Central memory CD8-positive, alpha-beta T cell (primary cell): ENCODE data around the gene MAX.

Experiments used
- ATAC-seq: fragments of 150-1000 bp; cut with Tn5 transposase; replicated peaks from 2 replicates; pipeline ENCODE4 v1.10.0; 2022; ENCODE audit warnings: mild to moderate bottlenecking, moderate FRiP score, moderate number of reproducible peaks; ENCODE audit not compliant: poor library complexity, severe bottlenecking; ENCODE audit errors: extremely low read depth
- DNase-seq, 2 donors: peaks; one replicate each; pipeline ENCODE4 v3.0.0; 2021; ENCODE audit warnings: low spot score in 2 of 2
- H3K27ac Mint-ChIP-seq: one replicate; pipeline ENCODE4 v1.8.0; 2022; ENCODE audit warnings: low read depth, mild to moderate bottlenecking, moderate library complexity, mixed read lengths
- H3K27me3 Mint-ChIP-seq: one replicate; pipeline ENCODE4 v1.8.0; 2022; ENCODE audit warnings: mixed read lengths
- H3K36me3 Mint-ChIP-seq: one replicate; pipeline ENCODE4 v1.8.0; 2022; ENCODE audit warnings: mild to moderate bottlenecking, moderate library complexity, mixed read lengths; ENCODE audit not compliant: insufficient read depth
- H3K4me1 Mint-ChIP-seq: one replicate; pipeline ENCODE4 v1.8.0; 2022; ENCODE audit warnings: mixed read lengths
- H3K4me3 Mint-ChIP-seq: one replicate; pipeline ENCODE4 v1.8.0; 2022; ENCODE audit warnings: mild to moderate bottlenecking, moderate library complexity, mixed read lengths
- H3K9me3 Mint-ChIP-seq: one replicate; pipeline ENCODE4 v1.8.0; 2022; ENCODE audit warnings: mixed read lengths

MAX gene

GRCh38 chr14:65057695-65058094, 44.6 kb downstream of the MAX start:
- peaks cover 3% of the 10 kb centered on the region for H3K4me1 Mint-ChIP-seq
- H3K27me3 Mint-ChIP-seq: no peaks in the 10 kb centered on the region
- peak overlapping the region; percentile 41 for H3K27ac Mint-ChIP-seq
- ATAC-seq: no peak
- no peak for DNase-seq
- H3K9me3 Mint-ChIP-seq: no peaks in the 10 kb centered on the region
- no peak overlapping the region for H3K4me3 Mint-ChIP-seq
- peaks cover 21% of the 10 kb centered on the region for H3K36me3 Mint-ChIP-seq

GRCh38 chr14:65054471-65055085, 47.7 kb downstream of the MAX start:
- Mint-ChIP-seq H3K4me1 (peaks cover 5% of the 10 kb centered on the region), H3K27me3 (no peaks in the 10 kb centered on the region), H3K9me3 (no peaks in the 10 kb centered on the region), H3K27ac (no peak overlapping the region), H3K4me3 (no peak overlapping the region), H3K36me3 (peaks cover 8% of the 10 kb centered on the region)
- ATAC-seq (no peak), DNase-seq (no peak)

- H3K27me3 Mint-ChIP-seq: no peaks in the 10 kb centered on the region
- H3K4me3 Mint-ChIP-seq: no peak overlapping the region
- no peak for DNase-seq
- no peaks in the 10 kb centered on the region for H3K9me3 Mint-ChIP-seq
- ATAC-seq: no peak
- no peak overlapping the region for H3K27ac Mint-ChIP-seq
- H3K4me1 Mint-ChIP-seq: peaks cover 5% of the 10 kb centered on the region
- H3K36me3 Mint-ChIP-seq: peaks cover 8% of the 10 kb centered on the region
Measured at GRCh38 chr14:65053466-65053865, 48.9 kb downstream of the MAX start.

DNA sequence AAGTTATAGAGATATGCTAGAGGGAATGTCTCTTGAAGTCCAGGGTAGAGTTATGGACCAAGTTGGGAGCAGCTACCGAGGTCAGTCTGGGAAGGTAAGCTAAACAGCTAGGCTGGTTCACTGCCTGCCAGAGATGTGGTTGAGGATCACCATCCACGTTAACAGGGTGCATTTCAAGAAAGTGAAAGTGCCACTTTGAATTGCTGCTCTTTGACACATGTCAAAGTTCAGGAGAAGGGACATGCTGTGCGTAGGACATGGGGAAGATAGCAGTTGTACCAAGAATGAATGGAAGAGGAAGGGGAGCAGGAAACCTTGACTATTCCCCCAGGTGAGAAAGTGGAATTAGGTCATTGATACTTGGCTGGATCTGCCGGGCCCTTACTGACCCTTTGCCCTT, 49.5 kb downstream of the MAX start:
- no peak for DNase-seq
- ATAC-seq: no peak
- H3K4me1 Mint-ChIP-seq: peaks cover 7% of the 10 kb centered on the region
- no peaks in the 10 kb centered on the region for H3K9me3 Mint-ChIP-seq
- no peak overlapping the region for H3K4me3 Mint-ChIP-seq
- H3K36me3 Mint-ChIP-seq: peaks cover 8% of the 10 kb centered on the region
- no peak overlapping the region for H3K27ac Mint-ChIP-seq
- no peaks in the 10 kb centered on the region for H3K27me3 Mint-ChIP-seq

DNA sequence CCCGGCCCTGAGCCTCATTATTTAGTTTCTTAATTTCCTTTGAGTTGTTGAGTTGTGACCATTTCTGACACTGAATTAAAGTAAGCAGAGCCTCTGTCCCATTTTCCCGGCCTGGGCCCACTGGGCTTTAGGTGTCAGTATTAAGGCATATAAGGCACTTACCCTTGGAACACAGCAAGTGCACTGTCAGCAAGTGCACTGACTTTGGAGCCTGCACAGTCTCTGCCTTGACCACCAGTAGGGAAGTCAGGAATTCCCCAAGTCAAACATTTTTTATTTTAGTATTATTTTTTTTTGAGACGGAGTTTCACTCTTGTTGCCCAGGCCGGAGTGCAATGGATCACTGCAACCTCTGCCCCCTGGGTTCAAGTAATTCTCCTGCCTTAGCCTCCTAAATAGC, 56.6 kb downstream of the MAX start:
- peaks cover 11% of the 10 kb centered on the region for H3K36me3 Mint-ChIP-seq

DNA sequence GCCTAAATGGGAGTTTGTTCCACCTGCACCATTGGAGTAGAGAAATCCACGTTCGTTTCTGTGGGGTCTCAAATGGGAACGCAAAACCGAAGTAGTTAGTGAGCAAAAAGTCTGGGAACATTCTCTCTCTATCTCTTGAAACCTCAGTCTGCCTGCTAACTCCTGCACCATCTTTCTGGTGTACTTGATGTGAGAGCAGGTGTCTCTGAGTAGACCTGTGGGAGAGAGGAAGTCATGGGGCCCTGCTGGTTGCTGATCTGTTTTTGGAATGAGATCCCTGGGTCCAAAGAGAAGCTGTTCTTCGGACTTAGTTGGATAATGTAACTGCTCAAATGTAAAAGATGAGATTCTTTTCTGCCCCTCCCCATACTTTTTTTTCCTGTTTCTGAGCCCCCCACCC, 57.3 kb downstream of the MAX start:
- H3K36me3 Mint-ChIP-seq: peaks cover 13% of the 10 kb centered on the region
- H3K9me3 Mint-ChIP-seq: no peaks in the 10 kb centered on the region
- peaks cover 9% of the 10 kb centered on the region for H3K4me1 Mint-ChIP-seq
- DNase-seq (no peak), ATAC-seq (no peak)
- H3K27ac Mint-ChIP-seq: no peak overlapping the region
- H3K4me3 Mint-ChIP-seq: no peak overlapping the region
- no peaks in the 10 kb centered on the region for H3K27me3 Mint-ChIP-seq

More for the DNA sequence above, 56.6 kb downstream of the MAX start:
- H3K9me3 Mint-ChIP-seq: no peaks in the 10 kb centered on the region
- ATAC-seq (no peak), DNase-seq (no peak)
- peaks cover 9% of the 10 kb centered on the region for H3K4me1 Mint-ChIP-seq
- no peak overlapping the region for H3K4me3 Mint-ChIP-seq
- H3K27ac Mint-ChIP-seq: no peak overlapping the region
- no peaks in the 10 kb centered on the region for H3K27me3 Mint-ChIP-seq

DNA sequence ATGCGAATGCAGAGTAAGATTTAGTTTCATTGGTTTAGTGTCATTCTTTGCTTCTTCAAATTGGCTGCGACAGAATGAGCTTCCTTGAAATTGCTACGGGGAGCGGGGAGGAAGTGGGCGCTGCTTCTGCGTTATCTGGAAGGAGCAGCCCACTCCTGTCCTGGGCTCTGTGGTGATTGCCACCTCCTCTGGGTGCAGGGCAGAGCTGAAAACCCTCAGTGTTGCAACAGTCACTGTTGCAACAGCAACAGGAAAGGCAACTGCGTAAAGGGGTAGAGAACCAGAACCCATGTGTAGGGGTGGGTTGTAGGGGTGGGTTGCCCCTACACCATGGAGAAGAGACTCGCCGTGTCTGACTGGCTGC, 57.7 kb downstream of the MAX start:
- H3K9me3 Mint-ChIP-seq: no peaks in the 10 kb centered on the region
- peaks cover 13% of the 10 kb centered on the region for H3K36me3 Mint-ChIP-seq
- H3K4me1 Mint-ChIP-seq: peaks cover 9% of the 10 kb centered on the region
- DNase-seq (no peak), ATAC-seq (no peak)
- H3K4me3 Mint-ChIP-seq: no peak overlapping the region
- no peak overlapping the region for H3K27ac Mint-ChIP-seq
- no peaks in the 10 kb centered on the region for H3K27me3 Mint-ChIP-seq

DNA sequence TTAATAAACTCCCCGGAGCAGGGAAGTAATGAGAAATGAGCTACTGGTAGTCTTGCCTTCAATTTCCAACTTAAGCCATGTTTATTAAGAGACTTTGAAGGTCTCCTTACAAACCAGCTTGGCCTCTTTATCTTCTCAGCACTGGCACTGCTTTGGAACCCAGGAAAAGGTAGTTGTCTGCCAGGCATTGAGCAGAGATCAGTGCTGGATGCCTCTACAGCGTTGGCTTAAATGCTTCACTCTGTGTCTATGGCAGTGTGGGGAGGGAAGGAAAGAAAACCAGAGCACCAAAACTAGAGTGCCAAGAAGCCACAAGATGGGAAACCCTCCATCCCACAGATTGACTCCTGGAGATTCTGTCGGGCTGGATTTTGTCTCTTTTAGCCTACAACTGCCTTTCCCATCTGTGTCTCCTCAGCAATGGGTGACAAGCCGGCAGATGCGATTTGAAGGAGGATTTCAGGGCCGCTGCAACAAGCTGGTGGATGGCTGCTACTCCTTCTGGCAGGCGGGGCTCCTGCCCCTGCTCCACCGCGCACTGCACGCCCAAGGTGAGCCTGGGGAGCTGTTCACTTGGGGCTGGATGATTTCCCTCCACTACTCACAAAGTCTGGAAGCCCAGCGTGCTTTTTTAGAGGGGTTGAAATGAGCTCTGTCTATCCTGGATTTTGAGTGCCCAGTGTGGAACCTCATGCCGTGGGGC, 58.3 kb downstream of the MAX start:
- DNase-seq (no peak), ATAC-seq (no peak)
- H3K36me3 Mint-ChIP-seq: peaks cover 13% of the 10 kb centered on the region
- H3K27ac Mint-ChIP-seq: no peak overlapping the region
- H3K27me3 Mint-ChIP-seq: no peaks in the 10 kb centered on the region
- no peak overlapping the region for H3K4me3 Mint-ChIP-seq
- no peaks in the 10 kb centered on the region for H3K9me3 Mint-ChIP-seq
- peaks cover 9% of the 10 kb centered on the region for H3K4me1 Mint-ChIP-seq

DNA sequence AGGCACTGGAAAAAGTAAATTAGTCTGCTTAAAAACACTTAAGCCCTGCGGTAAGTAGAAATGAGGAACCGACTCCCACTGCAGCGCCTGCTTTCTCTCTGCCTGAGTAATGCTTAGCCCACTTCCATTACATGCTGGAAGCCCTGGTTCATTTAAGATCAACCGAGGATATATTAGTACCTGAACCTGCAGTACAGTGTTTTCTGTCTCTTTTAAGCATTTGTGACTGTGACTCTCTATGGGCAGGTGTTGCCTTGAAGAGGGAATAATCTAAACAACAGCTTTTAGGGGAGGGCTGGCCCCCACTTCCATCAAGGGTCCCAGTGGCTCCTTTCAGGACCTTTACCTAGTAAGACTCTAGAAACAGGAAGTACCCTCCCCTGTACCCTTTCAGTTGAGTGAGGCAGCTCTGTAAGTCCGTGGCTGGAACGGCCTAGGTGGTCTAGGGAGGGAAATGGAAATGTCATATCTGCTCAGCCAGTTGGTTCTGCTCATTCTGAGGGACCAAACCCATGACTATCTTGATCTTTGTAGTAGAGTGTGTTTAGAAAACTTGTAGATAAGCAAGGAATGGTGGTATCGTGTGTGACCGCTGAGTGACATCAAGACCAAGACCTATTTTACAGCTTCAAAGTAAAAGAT, 59.5 kb downstream of the MAX start:
- H3K27me3 Mint-ChIP-seq: no peaks in the 10 kb centered on the region
- no peak overlapping the region for H3K27ac Mint-ChIP-seq
- H3K36me3 Mint-ChIP-seq: peaks cover 13% of the 10 kb centered on the region
- no peak for ATAC-seq
- H3K9me3 Mint-ChIP-seq: no peaks in the 10 kb centered on the region
- H3K4me1 Mint-ChIP-seq: peaks cover 8% of the 10 kb centered on the region
- H3K4me3 Mint-ChIP-seq: no peak overlapping the region
- DNase-seq: no peak

DNA sequence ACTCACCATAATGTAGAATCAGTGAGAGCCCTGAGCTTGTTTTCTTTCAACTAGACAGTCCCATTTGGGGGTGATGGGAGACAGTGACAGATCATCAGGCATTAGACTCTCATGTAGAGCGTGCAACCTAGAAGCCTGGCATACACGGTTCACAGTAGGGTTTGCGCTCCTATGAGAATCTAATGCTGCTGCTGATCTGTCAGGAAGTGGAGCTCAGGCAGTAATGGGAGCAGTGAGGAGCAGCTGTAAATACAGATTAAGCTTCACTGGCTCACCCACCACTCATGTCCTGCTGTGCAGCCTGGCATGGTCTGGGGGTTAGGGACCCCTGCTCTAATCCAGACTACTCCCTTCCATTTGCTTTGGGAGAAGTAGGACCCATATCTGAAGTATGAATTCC, 60.0 kb downstream of the MAX start:
- H3K4me1 Mint-ChIP-seq: peaks cover 2% of the 10 kb centered on the region
- H3K27ac Mint-ChIP-seq: no peak overlapping the region
- H3K9me3 Mint-ChIP-seq: no peaks in the 10 kb centered on the region
- H3K27me3 Mint-ChIP-seq: no peaks in the 10 kb centered on the region
- DNase-seq (no peak), ATAC-seq (no peak)
- H3K36me3 Mint-ChIP-seq: peaks cover 13% of the 10 kb centered on the region
- no peak overlapping the region for H3K4me3 Mint-ChIP-seq

DNA sequence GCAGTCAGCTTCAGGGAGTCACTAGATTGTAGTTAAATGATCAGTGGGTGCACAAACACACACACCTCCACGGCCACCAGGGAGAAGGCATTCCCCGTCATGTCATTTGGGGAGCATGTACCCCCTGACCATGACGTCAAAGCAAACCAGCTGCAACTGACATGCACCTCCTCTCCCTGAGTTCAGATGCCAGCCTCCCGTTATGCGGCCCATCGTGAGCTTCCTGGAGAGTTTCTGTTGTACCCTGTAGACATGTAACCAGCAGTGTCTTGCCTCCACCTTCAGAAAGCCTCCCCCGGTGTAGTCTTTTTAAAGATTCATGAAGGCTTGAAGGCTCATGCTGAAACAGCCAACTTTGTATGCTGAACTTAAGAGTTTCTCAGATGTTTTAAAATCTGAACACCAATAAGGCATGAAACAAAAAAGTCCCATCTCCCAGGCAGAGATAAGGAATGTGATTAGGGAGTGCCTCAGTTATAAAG, 60.8 kb downstream of the MAX start:
- Mint-ChIP-seq H3K27me3 (no peaks in the 10 kb centered on the region), H3K9me3 (no peaks in the 10 kb centered on the region), H3K4me1 (no peaks in the 10 kb centered on the region), H3K27ac (no peak overlapping the region), H3K4me3 (no peak overlapping the region), H3K36me3 (peaks cover 12% of the 10 kb centered on the region)
- ATAC-seq: no peak
- DNase-seq: no peak

- ATAC-seq (no peak), DNase-seq (no peak)
- no peaks in the 10 kb centered on the region for H3K9me3 Mint-ChIP-seq
- peaks cover 8% of the 10 kb centered on the region for H3K36me3 Mint-ChIP-seq
- H3K27me3 Mint-ChIP-seq: no peaks in the 10 kb centered on the region
- H3K27ac Mint-ChIP-seq: no peak overlapping the region
- H3K4me3 Mint-ChIP-seq: no peak overlapping the region
- no peaks in the 10 kb centered on the region for H3K4me1 Mint-ChIP-seq
Measured at GRCh38 chr14:65040666-65041433, 61.5 kb downstream of the MAX start.
